GM19035 (cell line): ENCODE measurements around the gene SNX33.
"Not testable (repeated sequence)": the region's sequence is repeated elsewhere in the genome, so short reads cannot be mapped to it uniquely, and the experiment has no call there.

Experiments used
- ATAC-seq: cut with Tn5 transposase; IDR thresholded peaks from one replicate; pipeline ENCODE4 v1.9.1; 2021; ENCODE audit not compliant: unreplicated experiment

SNX33 gene

GRCh38 chr15:75682181-75683135 is 34.7 kb downstream of the SNX33 start:
- ATAC-seq: no peak

GRCh38 chr15:75683646-75684312 is 36.1 kb downstream of the SNX33 start:
- not testable (repeated sequence) for ATAC-seq

DNA sequence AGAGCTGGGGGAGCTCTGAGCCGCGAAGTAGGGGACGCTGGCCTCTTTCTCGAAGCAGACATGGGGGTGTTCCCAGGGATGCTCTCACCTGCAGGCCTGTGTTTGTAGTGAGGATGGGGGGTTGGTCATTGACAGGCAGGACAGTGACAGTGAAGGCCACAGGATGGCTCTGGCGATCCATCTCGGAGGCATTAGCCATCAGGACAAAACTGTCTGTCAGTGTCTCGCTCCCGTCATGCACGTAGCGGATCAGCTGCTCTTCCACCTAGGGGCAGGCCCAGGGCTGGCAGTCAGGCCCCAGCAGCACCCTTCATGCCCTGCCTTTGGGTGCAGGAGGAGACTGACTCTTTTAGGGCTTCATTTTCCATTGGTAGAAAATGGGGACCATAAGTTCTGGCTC is 36.9 kb downstream of the SNX33 start:
- ATAC-seq: no peak

- ATAC-seq: no peak
Observed at GRCh38 chr15:75685195-75685594, 37.5 kb downstream of the SNX33 start.

DNA sequence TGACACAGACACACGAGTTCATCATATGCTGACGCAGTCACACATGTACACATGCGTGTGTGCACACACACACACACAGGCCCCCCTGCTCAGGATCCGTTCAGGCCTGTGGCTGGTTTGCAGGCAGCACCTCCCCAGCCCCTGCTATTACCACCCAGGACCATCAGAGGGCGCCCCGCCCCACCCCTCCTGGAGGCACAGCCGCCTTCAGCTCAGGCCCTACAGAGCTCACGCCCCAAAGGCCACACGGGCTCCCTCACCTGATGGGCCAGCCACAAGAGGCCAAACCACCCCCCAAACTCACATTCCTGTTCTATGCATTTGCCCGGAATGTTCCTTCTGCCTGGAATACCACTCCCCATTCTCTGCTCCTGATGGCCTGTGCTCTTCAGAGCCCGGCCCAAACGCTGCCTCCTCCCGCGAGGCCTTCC is 38.5 kb downstream of the SNX33 start:
- ATAC-seq: not testable (repeated sequence)

DNA sequence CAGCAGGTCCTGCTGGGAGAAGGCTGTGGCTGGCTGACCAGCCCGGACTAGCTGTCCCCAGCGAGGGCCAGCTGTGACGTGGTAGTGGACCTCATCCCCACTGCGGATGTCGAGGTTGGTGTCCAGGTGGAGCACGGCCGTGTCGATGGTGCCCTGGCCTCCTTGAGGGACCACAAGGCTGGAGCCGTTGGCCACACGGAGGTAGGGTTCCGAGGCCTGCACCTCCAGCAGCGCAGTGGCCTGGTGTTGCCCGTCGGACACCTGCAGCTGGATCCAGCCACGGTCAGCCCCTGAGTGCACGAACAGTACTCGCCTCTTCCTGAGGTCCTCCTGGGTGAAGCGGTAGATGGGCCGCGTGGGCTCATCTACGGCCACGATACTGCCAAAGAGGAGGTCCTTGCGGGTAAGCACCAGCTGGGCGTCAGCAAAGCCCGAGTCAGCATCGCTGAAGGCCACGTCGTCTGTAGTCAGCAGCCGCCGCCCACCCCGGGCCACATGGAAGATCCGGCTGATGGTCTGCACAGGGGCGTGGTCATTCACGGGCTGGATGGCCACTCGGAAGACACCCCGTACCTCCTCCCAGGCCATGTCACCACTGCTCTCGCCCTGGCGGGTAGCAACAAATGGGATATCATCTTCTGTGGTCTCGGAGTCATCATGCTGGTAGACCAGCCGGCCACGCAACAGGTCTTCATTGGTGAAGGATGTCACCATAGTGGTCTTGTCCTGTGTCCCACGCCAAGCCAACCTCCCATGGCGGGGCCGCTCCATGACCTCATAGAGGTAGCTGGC is 40.0 kb downstream of the SNX33 start:
- ATAC-seq: no peak

- ATAC-seq: no peak
Observed at GRCh38 chr15:75688278-75688557, 40.5 kb downstream of the SNX33 start.

DNA sequence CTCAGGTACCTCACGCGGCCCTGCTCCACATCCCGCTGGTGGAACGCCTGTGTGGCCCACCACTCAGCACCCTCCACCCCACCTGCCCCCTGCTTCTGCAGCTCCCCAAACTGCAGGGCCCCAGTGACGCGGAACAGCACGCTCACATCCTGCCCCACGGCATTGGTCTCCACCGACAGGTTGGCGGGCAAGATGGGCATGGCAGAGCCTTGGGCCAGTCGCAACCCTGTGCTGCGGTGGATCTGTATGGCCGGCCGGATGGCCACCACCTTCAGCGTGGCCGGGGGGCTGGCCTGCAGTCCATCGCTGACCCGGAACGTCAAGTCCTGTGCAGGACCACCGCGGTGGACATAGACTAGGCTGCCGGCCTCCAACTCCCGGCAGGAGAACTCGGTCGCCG is 41.1 kb downstream of the SNX33 start:
- ATAC-seq: no peak

GRCh38 chr15:75689429-75689828 is 41.7 kb downstream of the SNX33 start:
- not testable (repeated sequence) for ATAC-seq

GRCh38 chr15:75692311-75692710 is 44.6 kb downstream of the SNX33 start:
- ATAC-seq: not testable (repeated sequence)

GRCh38 chr15:75693028-75693427 is 45.3 kb downstream of the SNX33 start:
- ATAC-seq: not testable (repeated sequence)

GRCh38 chr15:75693501-75694240 is 46.0 kb downstream of the SNX33 start:
- ATAC-seq: no peak

- ATAC-seq: no peak
Observed at GRCh38 chr15:75694241-75695182, 46.8 kb downstream of the SNX33 start.

GRCh38 chr15:75695220-75695619 is 47.5 kb downstream of the SNX33 start:
- ATAC-seq: no peak

DNA sequence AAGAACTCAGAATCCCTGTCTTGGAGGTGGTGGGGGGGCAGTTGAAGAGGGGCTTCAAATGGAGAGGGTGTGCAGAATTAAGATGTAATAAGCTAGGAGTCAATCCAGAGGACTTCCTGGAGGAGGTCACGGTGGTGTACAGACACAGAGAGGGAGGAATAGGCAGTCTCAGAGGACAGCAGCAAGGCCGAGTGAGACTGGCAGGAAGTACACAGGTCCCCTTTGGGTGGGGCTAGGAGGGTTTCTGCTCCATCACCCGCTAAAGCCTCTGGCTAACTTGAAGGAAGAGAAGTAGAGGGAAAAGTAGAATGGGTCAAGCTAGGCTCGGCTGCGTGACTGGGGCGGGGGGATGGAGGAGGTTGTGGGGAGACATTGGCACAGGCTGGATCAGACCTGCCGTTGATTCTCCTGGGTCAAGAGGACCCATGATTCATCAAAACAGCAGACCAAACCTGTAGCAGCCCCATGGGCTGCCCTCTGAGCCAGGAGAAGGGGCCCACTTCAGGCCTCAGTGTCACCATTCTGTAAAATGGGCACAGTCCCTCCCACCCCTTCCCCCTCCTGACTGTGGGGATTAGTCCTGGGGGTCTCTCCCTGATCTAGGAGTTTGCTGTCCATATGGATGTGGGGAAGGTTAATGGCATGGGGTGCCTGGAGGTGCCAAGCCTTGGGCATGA is 48.1 kb downstream of the SNX33 start:
- no peak for ATAC-seq

DNA sequence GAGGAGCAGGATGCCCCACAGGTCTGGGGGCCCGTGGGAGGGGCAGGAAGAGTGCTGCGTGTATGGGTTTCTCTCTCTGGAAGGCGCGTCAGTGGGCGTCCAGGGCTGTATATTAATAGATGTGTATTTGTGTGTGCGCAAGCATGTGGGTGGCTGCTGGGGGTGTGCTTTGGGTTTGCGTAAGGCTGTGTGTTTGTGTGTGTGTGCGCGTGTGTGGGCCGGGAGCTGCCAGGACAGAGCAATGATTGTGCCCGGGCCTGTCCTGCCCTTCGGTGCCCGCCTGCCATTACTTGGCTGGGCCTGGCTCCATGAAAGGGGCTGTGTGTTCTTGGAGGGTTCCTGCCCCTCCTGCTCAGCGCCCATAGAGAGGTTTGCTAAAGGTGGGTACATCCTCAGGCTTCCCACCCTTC is 48.6 kb downstream of the SNX33 start:
- ATAC-seq: no peak

DNA sequence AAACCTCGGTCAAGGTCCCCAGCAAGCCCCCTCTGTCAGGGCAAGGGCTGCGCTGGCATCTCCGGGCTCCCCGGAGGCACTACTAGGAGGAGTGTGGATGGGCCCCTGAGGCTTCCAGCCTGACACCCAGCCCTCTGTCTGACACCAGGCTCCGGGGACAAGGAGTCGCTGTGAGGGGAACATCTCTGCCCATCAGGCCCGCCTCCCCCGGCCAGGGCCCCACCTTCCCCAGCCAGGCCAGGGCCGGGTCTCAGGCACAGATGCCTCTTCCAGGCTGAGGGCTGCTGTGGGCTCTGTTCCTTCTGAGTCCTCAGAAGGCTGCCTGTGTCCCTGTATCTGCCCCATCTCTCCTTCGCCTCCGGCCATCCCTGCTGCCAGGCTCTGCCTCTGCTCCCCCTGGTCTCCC is 49.1 kb downstream of the SNX33 start:
- no peak for ATAC-seq

DNA sequence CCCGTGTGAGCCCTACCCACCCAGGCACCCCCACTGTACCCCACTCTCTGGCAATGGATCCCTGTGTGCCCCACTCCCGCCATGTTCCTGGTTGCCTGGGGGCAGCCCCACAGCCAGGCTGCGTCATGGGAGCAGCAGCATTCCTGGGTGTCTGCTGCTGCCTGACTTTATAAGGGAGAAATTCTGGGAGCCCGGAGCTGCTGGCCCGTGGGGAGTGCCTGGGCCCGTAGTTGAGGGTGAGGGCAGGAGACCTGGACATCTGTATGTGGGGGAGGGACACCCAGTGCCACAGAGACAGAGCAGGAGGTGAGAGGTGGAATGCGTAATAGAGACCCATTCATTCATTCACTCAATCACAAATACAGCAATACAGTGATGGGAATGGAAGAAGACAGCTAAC is 49.8 kb downstream of the SNX33 start:
- no peak for ATAC-seq
